OCI-LY1 (cell line): ENCODE measurements around the gene LRMDA.

Experiments used
- H2AFZ ChIP-seq: fragments of 200-600 bp; sonication (generic), shearing (Covaris generic); 2 replicates; pipeline ENCODE4 v1.6.0; 2014; ENCODE audit warnings: antibody characterized with exemption, mild to moderate bottlenecking, low read length
- H3F3A ChIP-seq: fragments of 200-600 bp; sonication (generic), shearing (Covaris generic); 2 replicates; pipeline ENCODE4 v1.6.0; 2014; ENCODE audit warnings: mild to moderate bottlenecking, antibody characterized with exemption, low read length, moderate library complexity; ENCODE audit not compliant: insufficient read depth
- H3K27ac ChIP-seq: fragments of 200-600 bp; sonication (generic); 2 replicates; pipeline ENCODE4 v1.5.1; 2014; ENCODE audit warnings: low read length, mixed run types, mild to moderate bottlenecking, low read depth; ENCODE audit not compliant: poor library complexity, severe bottlenecking
- H3K27me3 ChIP-seq: fragments of 200-600 bp; sonication (generic); 2 replicates; pipeline ENCODE4 v1.6.0; 2014; ENCODE audit warnings: antibody characterized with exemption, mild to moderate bottlenecking, low read length, moderate library complexity; ENCODE audit not compliant: insufficient read depth
- H3K36me3 ChIP-seq: fragments of 200-600 bp; sonication (generic); 2 replicates; pipeline ENCODE4 v1.6.1; 2014; ENCODE audit warnings: mild to moderate bottlenecking, antibody characterized with exemption, low read length, moderate library complexity, mixed read lengths; ENCODE audit not compliant: insufficient read depth
- H3K4me1 ChIP-seq: fragments of 200-600 bp; sonication (generic); 2 replicates; pipeline ENCODE4 v1.5.1; 2014; ENCODE audit warnings: mild to moderate bottlenecking, low read length, moderate library complexity; ENCODE audit not compliant: insufficient read depth, severe bottlenecking
- H3K4me2 ChIP-seq: fragments of 200-600 bp; sonication (generic), shearing (Covaris generic); 2 replicates; pipeline ENCODE4 v1.6.1; 2014; ENCODE audit warnings: low read length
- H3K4me3 ChIP-seq: fragments of 200-600 bp; sonication (generic); 2 replicates; pipeline ENCODE4 v1.5.1; 2014; ENCODE audit warnings: low read length, low read depth, mild to moderate bottlenecking, mixed read lengths; ENCODE audit not compliant: poor library complexity, severe bottlenecking
- H3K79me2 ChIP-seq: fragments of 200-600 bp; shearing (Covaris generic); 2 replicates; pipeline ENCODE4 v1.6.1; 2016; ENCODE audit warnings: mixed run types, low read length, mixed read lengths; ENCODE audit not compliant: insufficient read depth
- H3K9ac ChIP-seq: fragments of 200-600 bp; sonication (generic), shearing (Covaris generic); 2 replicates; pipeline ENCODE4 v1.6.1; 2014; ENCODE audit warnings: mild to moderate bottlenecking, low read length, mixed read lengths
- H3K9me2 ChIP-seq: fragments of 200-600 bp; sonication (generic), shearing (Covaris generic); 2 replicates; pipeline ENCODE4 v1.6.1; 2014; ENCODE audit warnings: low read depth, mild to moderate bottlenecking, low read length, mixed read lengths
- H3K9me3 ChIP-seq: fragments of 200-600 bp; shearing (Covaris generic); 2 replicates; pipeline ENCODE4 v1.6.1; 2014; ENCODE audit warnings: low read length, mixed read lengths
- H4K20me1 ChIP-seq: fragments of 200-600 bp; sonication (generic), shearing (Covaris generic); 2 replicates; pipeline ENCODE4 v1.6.0; 2016; ENCODE audit warnings: mild to moderate bottlenecking, low read length; ENCODE audit not compliant: insufficient read depth
- EZH2 ChIP-seq: fragments of 200-600 bp; sonication (generic), shearing (Covaris generic); IDR thresholded peaks from 2 replicates; pipeline ENCODE4 v1.8.0; 2017; ENCODE audit warnings: borderline replicate concordance, mixed run types, mild to moderate bottlenecking, antibody characterized with exemption, low read length, moderate library complexity, mixed read lengths
- TF ChIP-seq, protein P1 (sequence below): fragments of 200-600 bp; sonication (generic), shearing (Covaris generic); IDR thresholded peaks from 2 replicates; pipeline ENCODE4 v1.5.1; 2017; ENCODE audit warnings: mild to moderate bottlenecking, antibody characterized with exemption, low read length, moderate library complexity, mixed read lengths

LRMDA gene

DNA sequence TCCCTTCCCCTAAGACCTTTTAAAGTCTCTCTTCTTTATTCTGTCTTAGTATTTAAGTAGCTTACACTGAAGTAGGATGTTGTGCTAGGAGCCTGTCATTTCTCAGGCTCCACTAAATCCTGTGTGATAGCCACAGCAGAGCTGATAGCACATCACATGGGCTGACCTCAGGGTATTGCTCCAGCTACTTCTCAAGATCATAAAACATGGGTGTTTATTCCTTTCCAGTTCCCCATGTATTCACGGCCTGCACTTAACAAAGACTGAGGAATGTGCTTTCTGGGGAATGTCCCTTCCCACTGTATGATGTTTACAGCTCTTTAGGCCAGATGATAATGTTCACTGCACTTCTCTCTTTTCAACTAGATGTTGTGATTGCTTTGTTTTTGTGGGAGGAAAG lies 1119.4 kb downstream of the LRMDA start:
- H3K4me2 ChIP-seq: no peak overlapping the region
- H3K27me3 ChIP-seq: no peaks in the 10 kb centered on the region
- no peak overlapping the region for H3K27ac ChIP-seq

DNA sequence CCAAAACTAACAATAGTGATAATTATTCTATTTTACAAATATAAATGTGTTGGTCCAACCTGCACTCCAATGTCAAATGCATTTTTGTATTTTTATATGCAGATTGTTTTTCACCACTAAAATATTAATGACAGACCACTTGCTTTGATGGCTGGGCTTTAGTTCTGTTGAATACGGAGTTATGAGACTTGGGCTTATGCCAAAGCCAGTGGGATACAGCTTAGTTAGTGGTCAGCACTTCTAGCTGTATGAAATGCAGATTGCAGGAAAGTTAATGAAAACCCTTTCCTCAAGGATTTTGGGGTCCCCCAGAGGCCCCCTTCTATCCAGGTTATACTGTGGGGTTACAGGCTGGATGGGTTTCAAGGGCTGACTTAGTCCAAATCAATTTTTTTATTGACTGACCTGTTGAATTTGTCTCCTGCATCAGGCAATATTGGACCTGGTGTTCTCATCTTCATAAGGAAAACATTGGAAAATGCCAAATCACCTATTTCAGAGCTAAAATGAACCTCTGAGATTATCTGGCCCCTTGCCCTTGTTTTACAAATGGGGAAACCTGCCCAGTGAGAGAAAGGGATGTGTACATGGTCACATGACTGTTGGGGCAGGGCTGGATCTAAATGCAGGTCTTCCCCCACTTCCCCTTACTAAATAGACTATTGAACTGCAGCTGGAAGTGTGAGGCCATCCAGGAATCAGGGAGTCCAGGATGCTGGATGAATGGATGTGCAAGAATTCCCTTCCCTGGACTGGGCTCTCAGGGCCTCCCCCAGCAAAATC lies 1120.9 kb downstream of the LRMDA start:
- TF ChIP-seq, protein P1, sequence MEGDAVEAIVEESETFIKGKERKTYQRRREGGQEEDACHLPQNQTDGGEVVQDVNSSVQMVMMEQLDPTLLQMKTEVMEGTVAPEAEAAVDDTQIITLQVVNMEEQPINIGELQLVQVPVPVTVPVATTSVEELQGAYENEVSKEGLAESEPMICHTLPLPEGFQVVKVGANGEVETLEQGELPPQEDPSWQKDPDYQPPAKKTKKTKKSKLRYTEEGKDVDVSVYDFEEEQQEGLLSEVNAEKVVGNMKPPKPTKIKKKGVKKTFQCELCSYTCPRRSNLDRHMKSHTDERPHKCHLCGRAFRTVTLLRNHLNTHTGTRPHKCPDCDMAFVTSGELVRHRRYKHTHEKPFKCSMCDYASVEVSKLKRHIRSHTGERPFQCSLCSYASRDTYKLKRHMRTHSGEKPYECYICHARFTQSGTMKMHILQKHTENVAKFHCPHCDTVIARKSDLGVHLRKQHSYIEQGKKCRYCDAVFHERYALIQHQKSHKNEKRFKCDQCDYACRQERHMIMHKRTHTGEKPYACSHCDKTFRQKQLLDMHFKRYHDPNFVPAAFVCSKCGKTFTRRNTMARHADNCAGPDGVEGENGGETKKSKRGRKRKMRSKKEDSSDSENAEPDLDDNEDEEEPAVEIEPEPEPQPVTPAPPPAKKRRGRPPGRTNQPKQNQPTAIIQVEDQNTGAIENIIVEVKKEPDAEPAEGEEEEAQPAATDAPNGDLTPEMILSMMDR: no peak
- TF ChIP-seq EZH2: no peak

More for the DNA sequence above, 1119.4 kb downstream of the LRMDA start:
- Histone ChIP-seq H4K20me1 (no peaks in the 10 kb centered on the region), H3K9me3 (no peaks in the 10 kb centered on the region), H3F3A (no peaks in the 10 kb centered on the region), H3K79me2 (no peaks in the 10 kb centered on the region), H3K9ac (no peak overlapping the region), H2AFZ (no peak overlapping the region), H3K36me3 (no peaks in the 10 kb centered on the region), H3K4me3 (no peak overlapping the region), H3K9me2 (no peaks in the 10 kb centered on the region), H3K4me1 (no peaks in the 10 kb centered on the region)
- TF ChIP-seq, protein P1: no peak
- no peak for TF ChIP-seq EZH2

DNA sequence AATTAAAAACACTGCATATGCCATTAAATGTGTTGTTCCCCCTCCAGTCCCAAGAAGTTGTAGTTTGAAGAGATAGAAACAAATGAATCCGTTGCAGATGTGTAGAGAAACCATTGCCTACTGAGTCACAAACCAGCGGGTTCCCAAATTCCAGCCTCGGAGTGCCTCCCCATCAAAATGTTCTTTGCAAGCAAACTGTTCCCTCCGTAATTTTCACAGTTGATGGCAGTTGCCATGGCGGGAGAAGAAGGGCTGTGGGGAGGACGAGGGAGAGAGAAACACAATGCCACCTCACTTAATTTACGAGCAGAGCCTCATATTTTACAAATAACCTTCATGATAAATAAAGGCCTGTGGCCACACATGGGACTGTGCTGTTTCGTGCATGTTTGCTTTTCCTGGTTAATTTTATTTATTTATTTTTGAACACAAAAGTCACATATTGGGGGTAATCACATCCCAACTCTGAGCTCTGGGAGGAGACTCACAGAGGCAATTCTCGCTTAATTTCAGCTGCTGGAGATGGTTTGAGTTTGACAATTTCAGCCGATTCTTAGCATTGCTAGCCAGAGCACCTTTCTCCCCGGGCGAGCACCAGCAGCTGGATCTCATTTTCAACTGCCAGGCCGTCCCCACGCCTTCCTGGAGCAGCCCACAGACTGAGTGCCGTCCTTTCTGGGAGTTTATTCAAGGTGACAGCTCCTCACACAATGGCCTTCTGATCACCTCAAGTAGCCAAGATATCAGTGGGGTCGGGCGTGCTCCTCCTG lies 1122.0 kb downstream of the LRMDA start:
- Histone ChIP-seq H3K27me3 (no peaks in the 10 kb centered on the region), H3K4me3 (no peak overlapping the region), H3K4me2 (no peak overlapping the region), H3K27ac (no peak overlapping the region), H3F3A (no peaks in the 10 kb centered on the region), H3K9me3 (no peaks in the 10 kb centered on the region), H3K36me3 (no peaks in the 10 kb centered on the region), H3K4me1 (no peaks in the 10 kb centered on the region), H3K9me2 (no peaks in the 10 kb centered on the region), H3K9ac (no peak overlapping the region), H4K20me1 (no peaks in the 10 kb centered on the region), H3K79me2 (no peaks in the 10 kb centered on the region), H2AFZ (no peak overlapping the region)
- TF ChIP-seq, protein P1: no peak
- TF ChIP-seq EZH2: no peak

More for the DNA sequence above, 1120.9 kb downstream of the LRMDA start:
- H3K4me3 ChIP-seq: no peak overlapping the region
- no peak overlapping the region for H3K9ac ChIP-seq
- H3K9me2 ChIP-seq: no peaks in the 10 kb centered on the region
- no peak overlapping the region for H3K27ac ChIP-seq
- H3K36me3 ChIP-seq: no peaks in the 10 kb centered on the region
- H4K20me1 ChIP-seq: no peaks in the 10 kb centered on the region
- no peaks in the 10 kb centered on the region for H3K9me3 ChIP-seq
- H3K4me2 ChIP-seq: no peak overlapping the region
- H3K79me2 ChIP-seq: no peaks in the 10 kb centered on the region
- H3F3A ChIP-seq: no peaks in the 10 kb centered on the region
- H2AFZ ChIP-seq: no peak overlapping the region
- H3K4me1 ChIP-seq: no peaks in the 10 kb centered on the region
- no peaks in the 10 kb centered on the region for H3K27me3 ChIP-seq
